Cardiac muscle cell (in vitro differentiated cells and primary cell): ENCODE data around the gene PHLDA3. TPM values are rescaled to one million over a fixed set of nuclear protein-coding genes. Genes with fewer than 3 reads are reported as not detected.

Experiments
- DNase-seq, 2 donors: peaks; one replicate each; pipeline versions ENCODE4 v3.0.0 to v3.0.0-alpha.2; 2010 to 2017; ENCODE audit warnings: low read depth in 1 of 2, low spot score in 1 of 2
- H3K27ac ChIP-seq: fragments of 200-600 bp; sonication (generic); 2 replicates; pipeline ENCODE4 v1.5.1; 2016
- H3K27me3 ChIP-seq: fragments of 200-600 bp; sonication (generic); 2 replicates; pipeline ENCODE4 v1.6.0; 2016; ENCODE audit warnings: control low read depth
- H3K36me3 ChIP-seq: fragments of 200-600 bp; sonication (generic); 2 replicates; pipeline ENCODE4 v1.5.1; 2016; ENCODE audit warnings: control low read depth
- H3K4me1 ChIP-seq: fragments of 200-600 bp; sonication (generic); 2 replicates; pipeline ENCODE4 v1.8.1; 2017; ENCODE audit warnings: low read depth, mild to moderate bottlenecking, mixed run types
- H3K4me3 ChIP-seq: fragments of 200-600 bp; sonication (generic); 2 replicates; pipeline ENCODE4 v1.5.1; 2016; ENCODE audit warnings: mild to moderate bottlenecking
- H3K9me3 ChIP-seq: fragments of 200-600 bp; sonication (generic); 2 replicates; pipeline ENCODE4 v1.5.1; 2017; ENCODE audit warnings: low read depth, mild to moderate bottlenecking, control low read depth
- CTCF ChIP-seq: IDR thresholded peaks from 2 replicates; pipeline ENCODE4 v1.5.1; 2012; ENCODE audit warnings: low read depth, mild to moderate bottlenecking, low read length
- polyA plus RNA-seq: library from polyadenylated mRNA; unstranded; fragments of >200 nt; fragmentation: Nextera tagmentation; extraction: Ambion mirVana; gene quantifications from 2 replicates; pipeline ENCODE4 v1.2.1, GENCODE V29; 2016
- total RNA-seq: library from RNA; depleted of rRNA; stranded (reverse); fragments of >200 nt; gene quantifications from 2 replicates; pipeline ENCODE4 v1.2.3, GENCODE V29; 2016

The PHLDA3 gene
- total and polyA plus RNA-seq, 2 experiments from 2014 or later, result 54.4 to 69.1 TPM

GRCh38 chr1:201506092-201506491 lies 37.1 kb upstream of the PHLDA3 start:
- H3K36me3 ChIP-seq, result no peaks in the 10 kb centered on the region
- peak overlapping the region; percentile 99 for H3K27ac ChIP-seq
- peaks cover 41% of the 10 kb centered on the region for H3K4me1 ChIP-seq
- no peaks in the 10 kb centered on the region for H3K27me3 ChIP-seq
- no peak for TF ChIP-seq CTCF
- no peaks in the 10 kb centered on the region for H3K9me3 ChIP-seq
- peak overlapping the region; percentile 21 for H3K4me3 ChIP-seq
- DNase-seq, result no peak

GRCh38 chr1:201505503-201505890 lies 36.5 kb upstream of the PHLDA3 start:
- no peak overlapping the region for H3K4me3 ChIP-seq
- peak; percentile 5 for TF ChIP-seq CTCF
- H3K4me1 ChIP-seq, result peaks cover 44% of the 10 kb centered on the region
- H3K27me3 ChIP-seq, result no peaks in the 10 kb centered on the region
- no peaks in the 10 kb centered on the region for H3K9me3 ChIP-seq
- peak overlapping the region; percentile 99 for H3K27ac ChIP-seq
- H3K36me3 ChIP-seq, result no peaks in the 10 kb centered on the region
- DNase-seq, result peak in 1 of 2 donors; percentile 83

GRCh38 chr1:201504799-201505502 lies 36.0 kb upstream of the PHLDA3 start:
- H3K27ac ChIP-seq, result peak overlapping the region; percentile 99

GRCh38 chr1:201504179-201504631 lies 35.2 kb upstream of the PHLDA3 start:
- Histone ChIP-seq H3K27me3 (no peaks in the 10 kb centered on the region), H3K4me3 (no peak overlapping the region), H3K9me3 (no peaks in the 10 kb centered on the region), H3K4me1 (peaks cover 49% of the 10 kb centered on the region), H3K36me3 (no peaks in the 10 kb centered on the region), H3K27ac (peak overlapping the region; percentile 99)
- DNase-seq, result peak in 1 of 2 donors; percentile 66
- TF ChIP-seq CTCF, result no peak

More at GRCh38 chr1:201504799-201505502, 36.0 kb upstream of the PHLDA3 start:
- H3K4me3 ChIP-seq, result no peak overlapping the region
- DNase-seq, result no peak
- H3K9me3 ChIP-seq, result no peaks in the 10 kb centered on the region
- H3K4me1 ChIP-seq, result peaks cover 49% of the 10 kb centered on the region
- TF ChIP-seq CTCF, result no peak
- no peaks in the 10 kb centered on the region for H3K27me3 ChIP-seq
- H3K36me3 ChIP-seq, result no peaks in the 10 kb centered on the region

GRCh38 chr1:201503397-201504176 lies 34.6 kb upstream of the PHLDA3 start:
- H3K9me3 ChIP-seq, result no peaks in the 10 kb centered on the region
- no peak overlapping the region for H3K4me3 ChIP-seq
- peak overlapping the region; percentile 99 for H3K27ac ChIP-seq
- H3K4me1 ChIP-seq, result peaks cover 55% of the 10 kb centered on the region
- DNase-seq, result peak; percentile 87 to 99
- H3K36me3 ChIP-seq, result no peaks in the 10 kb centered on the region
- H3K27me3 ChIP-seq, result no peaks in the 10 kb centered on the region
- TF ChIP-seq CTCF, result no peak
